IPS DF 4.7 (cell line): ENCODE results near the gene DLEC1.

ENCODE experiments used
- DNase-seq: peaks from one replicate; pipeline ENCODE4 v3.0.0-alpha.2; 2013; ENCODE audit warnings: low spot score; ENCODE audit errors: extremely low read depth

Gene DLEC1

GRCh38 chr3:38107911-38108648 is 69.1 kb downstream of the DLEC1 start:
- no peak for DNase-seq

- no peak for DNase-seq
Measured at GRCh38 chr3:38108649-38109579, 69.9 kb downstream of the DLEC1 start.

GRCh38 chr3:38109580-38110313 is 70.7 kb downstream of the DLEC1 start:
- no peak for DNase-seq

- no peak for DNase-seq
Measured at GRCh38 chr3:38110314-38111050, 71.5 kb downstream of the DLEC1 start.

- DNase-seq, result no peak
Measured at GRCh38 chr3:38111201-38111600, 72.2 kb downstream of the DLEC1 start.

- no peak for DNase-seq
Measured at GRCh38 chr3:38111696-38112377, 72.8 kb downstream of the DLEC1 start.

- no peak for DNase-seq
Measured at GRCh38 chr3:38112378-38112761, 73.4 kb downstream of the DLEC1 start.

GRCh38 chr3:38114052-38114874 is 75.3 kb downstream of the DLEC1 start:
- no peak for DNase-seq

GRCh38 chr3:38114875-38115644 is 76.1 kb downstream of the DLEC1 start:
- DNase-seq, result no peak

- DNase-seq, result no peak
Measured at GRCh38 chr3:38115645-38116427, 76.8 kb downstream of the DLEC1 start.

GRCh38 chr3:38116471-38117162 is 77.6 kb downstream of the DLEC1 start:
- DNase-seq, result no peak

- no peak for DNase-seq
Measured at GRCh38 chr3:38117163-38117716, 78.2 kb downstream of the DLEC1 start.

- no peak for DNase-seq
Measured at GRCh38 chr3:38117748-38118420, 78.9 kb downstream of the DLEC1 start.

GRCh38 chr3:38118421-38119247 is 79.6 kb downstream of the DLEC1 start:
- DNase-seq, result no peak

- DNase-seq, result no peak
Measured at GRCh38 chr3:38119248-38119544, 80.2 kb downstream of the DLEC1 start.
